DMS53 treated with DMSO at 0.1 percent for 48 hours (cell line): ENCODE data around the gene TRAPPC11.
A peak's percentile ranks its signal among the peaks of the same experiment; 100 is the strongest.

Experiments
- DNase-seq: peaks from one replicate; lab custom pipeline; 2025; ENCODE audit not compliant: unreplicated experiment; lab: John Stamatoyannopoulos, UW

Gene TRAPPC11

DNA sequence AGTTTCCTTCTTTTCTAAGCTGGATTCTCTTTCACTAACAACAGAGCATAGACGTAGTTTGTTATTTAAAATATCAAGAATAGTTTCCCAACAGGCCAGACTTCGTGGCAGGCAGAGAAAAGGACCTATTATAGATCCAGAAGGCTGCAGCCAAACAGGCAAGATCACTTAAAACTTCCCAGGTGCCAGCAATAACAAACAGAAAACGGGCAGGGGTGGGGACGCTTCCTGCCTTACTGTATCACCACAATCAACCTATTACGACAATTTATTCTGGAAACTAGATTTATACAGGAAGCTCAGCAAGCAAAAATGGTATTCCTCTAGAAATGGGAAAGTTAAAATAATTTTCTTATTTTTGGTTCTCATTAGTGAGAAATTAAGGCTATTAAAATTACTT is 22.2 kb upstream of the TRAPPC11 start:
- DNase-seq: peak; percentile 18

DNA sequence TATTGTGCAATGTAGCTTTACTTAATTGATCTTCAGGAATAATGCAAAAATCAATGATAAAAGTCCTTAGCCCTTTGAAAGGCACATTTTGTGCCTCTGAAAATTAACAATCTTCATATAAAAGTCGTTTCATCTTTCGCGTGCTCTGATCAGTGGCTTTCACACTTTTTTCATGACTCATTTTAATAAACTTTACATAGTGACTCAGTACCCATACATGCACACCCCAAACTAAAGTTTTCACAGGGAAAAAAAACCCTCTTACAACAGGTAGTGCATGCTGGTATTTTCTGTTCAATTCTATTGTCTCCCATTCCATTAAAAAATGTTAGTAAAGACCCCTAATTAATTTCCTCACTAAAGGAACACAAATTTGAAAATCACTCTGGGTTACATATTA is 21.6 kb upstream of the TRAPPC11 start:
- DNase-seq: peak; percentile 18

DNA sequence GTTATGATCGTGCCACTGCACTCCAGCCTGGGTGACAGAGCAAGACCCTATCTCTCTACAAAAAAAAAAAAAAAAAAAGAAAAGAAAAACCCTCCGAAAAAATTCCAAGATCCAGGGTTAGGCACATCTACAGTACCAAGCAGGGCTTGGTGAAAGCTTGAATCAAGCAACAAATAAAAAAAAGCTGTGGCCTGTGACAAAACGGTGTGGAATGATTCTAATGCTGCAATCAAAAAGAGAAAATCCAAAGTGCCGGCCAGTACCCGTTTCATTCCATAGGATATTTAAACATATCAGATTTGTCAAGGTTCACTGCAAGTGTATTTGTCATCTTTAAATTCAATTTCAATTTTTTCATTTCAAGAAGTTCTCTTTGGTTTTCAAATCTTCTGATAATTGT is 20.7 kb upstream of the TRAPPC11 start:
- no peak for DNase-seq

DNA sequence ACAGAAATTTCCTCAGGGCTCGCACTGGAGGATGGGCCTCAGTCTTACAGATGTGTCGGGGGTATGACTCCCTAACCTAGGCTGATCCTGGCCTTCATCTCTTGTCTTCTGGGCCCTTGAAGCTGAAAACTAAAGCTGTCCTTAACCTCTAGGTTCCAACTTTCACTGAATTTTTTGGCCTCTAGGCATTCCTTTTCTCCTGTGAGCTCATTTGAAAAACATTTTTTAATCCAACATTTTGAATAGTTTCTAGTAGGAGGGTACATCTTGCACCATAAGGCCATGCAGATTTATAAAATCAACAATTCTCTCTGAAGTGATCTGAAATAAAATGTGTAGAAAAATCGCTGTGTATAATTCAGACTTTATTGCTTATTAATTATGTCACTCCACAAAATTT is 19.8 kb upstream of the TRAPPC11 start:
- no peak for DNase-seq

DNA sequence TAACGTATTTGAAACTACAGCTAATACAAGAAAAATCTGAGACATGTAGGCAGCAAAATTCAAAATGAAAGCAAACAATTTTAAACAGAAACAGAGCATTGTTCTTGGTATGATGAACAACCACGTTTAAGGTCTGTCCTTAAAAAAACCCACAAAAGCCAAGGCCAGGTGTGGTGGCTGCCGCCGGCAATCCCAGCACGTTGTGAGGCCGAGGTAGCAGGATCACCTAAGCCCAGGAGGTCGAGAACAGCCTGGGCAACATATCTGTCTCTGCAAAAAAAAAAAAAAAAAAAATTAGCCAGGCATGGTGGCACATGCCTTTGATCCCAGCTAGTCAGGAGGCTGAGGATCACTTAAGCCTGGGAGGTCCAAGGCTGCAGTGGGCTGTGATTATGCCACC is 13.8 kb upstream of the TRAPPC11 start:
- no peak for DNase-seq

DNA sequence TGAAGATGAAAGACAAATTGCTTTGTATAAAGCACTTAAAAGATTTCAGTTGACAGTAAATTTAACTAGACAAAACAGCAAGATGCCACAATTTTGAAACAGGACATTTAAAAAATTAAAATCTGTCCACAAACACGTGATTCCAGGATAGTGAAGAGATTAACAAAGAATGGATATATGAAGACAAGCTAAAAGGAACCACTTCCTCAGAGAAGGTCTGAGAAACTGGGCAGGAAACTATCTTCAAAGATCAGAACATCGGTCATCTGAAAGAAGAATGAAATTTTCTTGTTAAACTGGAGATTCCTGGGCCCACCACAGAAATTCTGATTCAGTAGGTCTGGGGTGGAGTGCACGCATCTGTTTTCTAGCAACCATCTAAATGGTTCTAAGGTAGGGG is 1.5 kb upstream of the TRAPPC11 start:
- no peak for DNase-seq

DNA sequence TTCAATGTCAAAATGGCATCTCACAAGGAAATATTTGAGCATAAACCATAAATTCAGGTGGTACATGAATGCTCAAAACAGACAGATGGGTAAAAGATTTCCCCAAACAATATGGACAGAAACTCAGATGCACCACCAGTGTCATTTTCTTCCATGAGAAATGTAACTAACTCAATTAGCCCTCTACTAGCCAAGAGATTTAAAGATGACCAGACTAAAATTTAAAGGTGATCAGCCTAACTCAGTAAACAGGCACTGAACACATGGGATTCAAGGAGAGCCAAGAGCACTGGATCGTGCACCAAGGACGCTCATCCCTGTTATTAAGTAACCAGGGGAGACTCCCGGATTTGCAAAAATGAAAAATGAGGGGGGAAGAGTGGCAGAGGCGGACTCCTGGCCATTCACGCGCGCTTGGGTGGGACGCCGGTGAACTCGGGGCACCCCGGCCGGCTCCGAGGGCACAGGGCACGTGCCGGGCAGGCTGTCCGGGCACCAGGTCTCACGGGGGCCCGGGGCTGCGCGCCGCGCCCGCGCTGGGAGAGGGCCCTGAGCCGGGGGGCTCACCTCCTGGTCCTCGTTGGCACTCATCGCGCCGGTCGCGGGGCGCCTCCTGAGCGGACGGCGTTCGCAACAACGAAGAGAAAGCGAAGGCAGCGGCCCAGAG is 598 bp upstream of the TRAPPC11 start:
- no peak for DNase-seq

DNA sequence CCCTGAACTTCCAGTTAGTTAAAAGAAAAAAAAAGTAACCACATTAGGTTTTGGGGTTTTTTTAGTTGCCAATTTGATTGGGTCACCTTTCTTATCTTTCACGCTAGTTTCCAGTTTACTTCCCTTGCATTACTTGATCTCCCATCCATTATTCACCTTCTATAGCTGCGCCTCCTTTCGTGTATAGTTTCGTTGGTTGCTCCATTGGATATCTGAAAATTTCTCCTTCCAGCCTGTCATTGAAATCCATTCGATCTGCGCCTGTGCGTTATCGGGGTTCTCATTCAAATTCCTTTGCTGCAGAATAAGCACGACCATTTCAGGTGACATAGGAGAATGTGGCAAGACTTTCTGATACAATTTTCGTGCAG is 764 bp downstream of the TRAPPC11 start:
- no peak for DNase-seq

DNA sequence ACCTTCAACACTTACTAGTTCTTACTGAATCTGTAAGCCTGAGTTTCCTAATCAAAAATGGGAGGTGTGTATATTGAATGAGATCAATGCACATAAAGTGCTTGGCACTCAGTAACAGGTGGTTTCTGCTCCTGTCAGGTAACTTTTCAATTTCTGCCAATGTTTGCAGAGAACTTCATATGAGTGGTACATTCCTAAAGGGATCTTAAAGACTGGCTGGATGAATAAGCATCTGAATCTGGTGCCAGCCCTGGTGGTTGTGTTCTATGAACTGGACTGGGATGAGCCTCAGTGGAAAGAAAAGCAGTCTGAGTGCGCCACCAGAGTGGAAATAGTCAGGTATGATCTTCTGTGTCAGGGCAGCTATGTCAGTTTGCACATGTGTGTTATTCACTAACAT is 7.0 kb downstream of the TRAPPC11 start:
- no peak for DNase-seq

DNA sequence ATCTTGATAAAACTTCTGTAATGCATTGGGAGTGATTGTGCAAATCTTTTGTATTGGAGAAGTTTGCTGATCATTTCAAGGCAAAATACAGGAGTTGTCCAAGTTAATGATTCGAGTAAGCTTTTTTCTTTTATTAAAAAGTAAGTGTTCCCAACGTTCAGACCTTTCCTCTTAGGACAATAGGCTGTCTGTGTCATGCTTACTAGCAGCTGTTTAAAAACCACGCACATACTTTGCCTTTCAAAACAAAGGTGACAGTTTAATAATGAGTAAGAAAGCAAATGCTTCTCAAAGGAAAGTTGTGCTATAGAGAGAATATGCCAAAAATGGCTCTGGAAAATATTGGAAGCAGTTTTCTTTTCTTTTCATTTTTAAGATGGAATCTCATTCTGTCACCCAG is 11.2 kb downstream of the TRAPPC11 start:
- no peak for DNase-seq

DNA sequence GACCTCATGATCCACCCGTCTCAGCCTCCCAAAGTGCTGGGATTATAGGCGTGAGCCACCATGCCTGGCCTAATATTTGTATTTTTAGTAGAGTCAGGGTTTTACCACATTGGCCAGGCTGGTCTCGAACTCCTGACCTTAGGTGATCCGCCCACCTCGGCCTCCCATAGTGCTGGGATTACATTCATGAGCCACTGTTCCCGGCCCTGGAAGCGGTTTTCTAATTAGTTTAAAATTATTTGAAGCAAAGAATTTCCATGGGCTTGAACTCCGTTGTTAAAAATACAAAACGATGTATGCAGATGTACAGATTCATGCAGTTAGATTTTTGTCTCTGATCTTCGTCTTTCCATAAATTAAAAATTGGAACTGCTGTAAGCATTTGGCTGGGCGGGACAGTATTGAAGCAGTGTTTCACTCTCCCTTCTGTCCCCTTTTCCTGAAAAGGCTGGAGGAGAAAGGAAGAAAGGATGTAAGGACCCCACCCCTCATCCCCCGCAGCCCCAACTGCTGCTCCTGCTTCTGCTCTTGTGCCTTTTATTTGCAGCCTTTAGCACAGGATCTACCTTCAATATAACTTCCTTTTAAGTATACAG is 12.0 kb downstream of the TRAPPC11 start:
- DNase-seq: no peak

DNA sequence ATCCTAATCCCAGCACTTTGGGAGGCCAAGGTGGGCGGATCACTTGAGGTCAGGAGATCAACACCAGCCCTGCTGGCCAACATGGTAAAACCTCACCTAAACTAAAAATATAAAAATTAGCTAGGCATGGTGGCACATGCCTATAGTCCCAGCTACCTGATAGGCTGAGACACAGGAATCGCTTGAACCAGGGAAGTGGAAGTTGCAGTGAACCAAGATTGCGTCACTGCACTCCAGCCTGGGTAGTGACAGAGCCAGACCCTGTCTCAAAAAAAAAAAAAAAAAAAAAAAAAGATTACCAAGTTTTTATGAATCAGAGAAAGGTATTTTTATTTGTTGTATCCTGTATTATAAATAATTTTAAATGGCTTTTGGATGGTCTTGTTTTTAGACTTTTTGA is 15.1 kb downstream of the TRAPPC11 start:
- DNase-seq: no peak

DNA sequence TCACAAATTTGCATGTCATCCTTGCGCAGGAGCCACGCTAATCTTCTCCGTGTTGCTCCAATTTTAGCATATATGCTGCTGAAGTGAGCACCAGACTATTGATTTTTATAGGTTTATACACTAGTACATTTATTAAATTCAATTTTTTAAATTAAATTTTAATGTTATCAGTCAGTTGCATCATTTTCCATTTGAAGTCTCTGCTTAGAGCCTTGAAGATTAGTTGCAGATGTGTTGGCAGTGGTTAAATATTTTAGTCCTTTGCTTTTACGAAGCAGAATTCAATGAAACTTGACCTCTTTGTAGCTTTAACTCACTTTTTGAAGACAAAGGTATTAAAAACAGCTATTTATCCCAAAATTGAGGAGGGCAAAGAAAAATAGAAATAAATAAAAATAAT is 16.5 kb downstream of the TRAPPC11 start:
- no peak for DNase-seq

DNA sequence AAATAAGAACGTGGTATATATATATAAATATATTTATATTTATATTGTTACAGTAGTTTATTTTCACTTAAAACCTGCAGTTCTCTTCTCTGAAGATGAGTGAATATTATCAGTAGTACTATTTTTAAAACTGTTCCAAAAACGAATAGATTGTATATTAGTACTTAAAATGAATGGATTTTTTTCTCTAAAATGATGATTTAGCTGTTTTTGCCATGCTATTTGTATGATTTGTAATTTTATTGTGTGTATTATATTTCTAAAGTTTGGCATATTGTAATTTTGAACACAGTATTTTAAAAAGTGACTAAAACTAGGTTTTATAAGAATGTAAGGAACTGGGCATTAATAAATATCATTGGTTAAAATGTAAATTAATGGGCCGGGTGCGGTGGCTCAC is 22.0 kb downstream of the TRAPPC11 start:
- DNase-seq: no peak

DNA sequence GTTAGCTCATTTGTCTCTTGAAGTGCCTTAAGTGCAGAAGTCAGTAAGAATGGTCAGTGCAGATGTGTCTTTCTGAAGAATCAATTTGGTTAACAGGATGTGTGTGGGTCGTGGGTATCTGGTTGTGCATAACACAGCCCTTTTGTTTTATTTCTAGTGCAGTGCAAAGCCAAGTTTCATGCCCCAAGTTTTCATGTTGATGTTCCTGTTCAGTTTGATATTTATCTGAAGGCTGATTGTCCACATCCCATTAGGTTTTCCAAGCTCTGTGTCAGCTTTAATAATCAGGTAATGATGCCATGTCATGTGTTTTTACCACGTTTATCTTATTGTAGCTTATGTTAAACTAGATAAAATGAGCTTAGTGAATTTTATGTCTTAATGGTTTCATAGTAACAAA is 27.4 kb downstream of the TRAPPC11 start:
- no peak for DNase-seq

DNA sequence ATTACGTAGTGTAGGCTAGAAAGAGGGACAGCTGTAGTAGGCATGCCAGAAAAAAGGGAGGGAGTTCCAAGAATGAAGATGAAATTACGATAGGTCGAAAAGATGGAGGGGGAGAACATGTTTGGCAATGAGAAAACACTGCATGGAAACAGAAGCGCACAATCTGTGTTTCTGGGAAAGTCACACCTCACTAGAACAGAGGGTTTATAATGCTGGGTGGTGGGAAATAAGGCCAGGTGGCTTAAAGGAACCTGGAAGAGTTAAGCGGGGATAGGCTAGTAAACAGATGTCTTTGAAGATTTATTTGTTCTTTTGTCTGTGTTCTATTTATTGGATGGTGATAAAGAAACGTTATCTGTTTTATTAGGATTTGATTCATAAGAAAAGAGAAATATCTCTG is 29.1 kb downstream of the TRAPPC11 start:
- no peak for DNase-seq

DNA sequence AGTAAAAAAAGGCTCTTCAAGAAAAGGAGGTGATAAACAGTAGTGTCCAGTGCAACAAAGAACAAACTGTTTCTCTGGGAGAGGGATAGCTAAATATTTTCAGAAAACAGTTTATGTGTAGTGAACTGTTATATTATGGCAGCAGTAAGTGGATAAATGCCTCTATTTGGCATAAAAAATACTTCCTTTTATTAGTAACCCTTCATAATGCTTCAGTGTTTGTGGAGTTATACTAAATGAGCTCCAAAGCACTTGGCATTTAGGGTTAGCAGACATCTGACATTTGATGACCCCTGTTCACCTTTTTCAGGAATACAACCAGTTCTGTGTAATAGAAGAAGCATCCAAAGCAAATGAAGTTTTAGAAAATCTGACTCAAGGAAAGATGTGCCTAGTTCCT is 31.9 kb downstream of the TRAPPC11 start:
- no peak for DNase-seq

DNA sequence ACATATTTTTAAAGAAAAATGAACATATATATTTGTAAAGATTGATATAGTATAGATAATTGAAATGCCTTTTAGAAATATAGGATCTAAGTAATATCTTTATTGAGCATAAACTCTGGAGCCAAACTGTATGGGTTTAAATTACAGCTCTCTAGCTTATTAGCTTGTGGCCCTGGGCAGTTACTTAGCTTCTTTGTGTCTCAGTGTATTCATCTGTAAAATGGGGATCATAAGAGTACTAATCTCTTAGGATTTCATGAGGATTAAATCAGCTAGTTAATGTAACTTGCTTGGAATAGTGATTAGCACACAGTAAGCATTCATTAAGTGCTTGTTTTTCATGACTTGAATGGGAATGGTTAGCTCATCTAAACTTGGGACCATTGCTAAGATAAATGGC is 32.8 kb downstream of the TRAPPC11 start:
- no peak for DNase-seq

DNA sequence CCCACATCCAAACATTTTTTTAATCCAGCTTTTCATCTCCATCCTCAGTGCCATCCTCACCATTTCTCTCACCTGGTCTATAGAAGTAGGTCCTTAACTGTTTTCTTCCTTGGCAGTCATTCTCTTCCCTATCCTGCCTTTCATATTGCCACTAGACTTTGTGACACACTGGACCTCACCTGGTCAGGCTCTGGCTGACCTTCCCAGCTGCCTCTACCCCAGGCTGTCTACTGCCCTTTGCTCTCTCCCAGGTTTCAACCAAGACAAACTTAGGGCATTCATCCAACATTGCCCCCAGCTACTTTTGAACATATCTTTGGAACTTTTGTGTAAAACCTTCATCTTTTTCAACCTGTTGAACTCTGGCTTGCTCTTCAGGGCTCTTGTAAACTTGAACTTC is 39.8 kb downstream of the TRAPPC11 start:
- no peak for DNase-seq

DNA sequence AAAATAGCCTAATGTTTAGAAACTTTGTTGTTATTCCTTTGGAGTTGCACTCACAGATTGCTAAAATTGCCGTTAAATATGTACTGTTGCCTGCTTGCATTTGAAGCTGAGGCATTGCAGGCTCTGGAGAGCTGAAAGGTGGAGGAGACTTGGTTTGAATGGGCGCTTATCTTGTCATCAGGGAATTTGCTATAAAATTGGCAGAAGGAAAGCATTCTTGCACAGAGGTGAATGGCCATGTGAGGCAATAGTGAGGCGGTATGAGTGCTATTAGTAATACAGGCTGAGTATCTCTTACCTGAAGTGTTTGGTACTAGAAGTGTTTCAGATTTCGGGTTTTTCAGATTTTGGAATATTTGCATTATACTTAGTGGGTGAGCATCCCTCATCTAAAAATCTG is 41.3 kb downstream of the TRAPPC11 start:
- no peak for DNase-seq

DNA sequence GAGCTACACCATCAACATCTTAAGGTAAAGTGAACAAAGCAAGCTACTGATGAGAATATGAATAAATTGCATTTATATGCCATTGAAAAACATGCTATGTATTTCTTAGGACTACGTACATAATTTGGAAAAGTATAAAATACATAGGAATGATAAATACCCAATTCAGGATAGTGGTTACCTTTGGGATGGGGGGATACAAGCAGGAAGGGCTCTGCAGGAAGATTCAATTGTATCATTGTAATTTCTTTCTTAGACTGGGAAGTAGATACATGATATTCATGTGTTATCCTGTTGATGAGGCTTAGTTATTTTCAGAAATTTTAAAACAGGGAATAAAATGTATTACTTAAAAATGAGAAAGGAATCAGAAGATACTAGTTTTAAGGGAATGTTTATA is 43.4 kb downstream of the TRAPPC11 start:
- DNase-seq: no peak

DNA sequence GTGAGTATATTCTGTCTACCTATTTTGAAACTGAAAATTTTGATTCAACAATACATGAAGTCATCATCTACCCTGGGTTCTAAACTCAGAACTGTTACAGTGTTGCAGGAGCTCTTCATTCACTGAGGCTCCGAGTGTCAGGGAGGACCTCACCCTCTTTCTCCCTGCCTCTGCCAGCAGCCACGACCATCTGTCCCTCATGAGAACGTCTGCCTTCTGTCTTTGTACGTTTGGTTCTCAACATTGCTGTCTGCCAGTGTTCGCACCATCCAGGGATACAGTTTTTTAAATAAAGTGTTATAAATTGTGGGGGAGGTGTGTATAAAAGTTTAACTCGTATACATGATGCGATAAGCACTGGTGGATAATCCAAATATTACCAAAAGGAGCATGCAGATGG is 55.5 kb downstream of the TRAPPC11 start:
- DNase-seq: no peak

DNA sequence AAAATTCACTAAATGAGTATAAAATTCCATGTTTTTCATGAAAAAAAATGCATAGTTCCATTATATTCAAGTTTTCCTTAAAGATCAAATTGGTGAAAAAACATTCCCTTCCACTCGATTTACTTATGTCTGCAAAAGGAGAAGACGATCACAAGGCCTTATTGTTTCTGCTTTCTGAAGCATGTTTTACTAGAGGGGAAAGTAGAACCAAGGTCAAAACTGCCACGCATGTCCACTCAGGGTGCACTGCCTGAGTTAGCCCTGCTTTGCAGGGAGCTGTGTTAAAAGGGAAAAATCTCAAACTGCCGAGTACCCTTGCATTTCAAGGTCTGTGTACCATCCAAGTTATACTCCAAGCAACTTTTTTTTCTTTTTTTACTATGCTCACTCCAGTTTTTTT is 57.2 kb downstream of the TRAPPC11 start:
- DNase-seq: no peak
